Erythroblast (primary cell): ENCODE data around the gene SEC14L3.

ENCODE experiments used
- GATA1 ChIP-seq: IDR thresholded peaks from 2 replicates; pipeline ENCODE4 v1.6.1; 2011; ENCODE audit warnings: low read depth, mild to moderate bottlenecking, control low read depth, low read length, moderate library complexity
- POLR2A ChIP-seq: IDR thresholded peaks from 2 replicates; pipeline ENCODE4 v1.6.1; 2011; ENCODE audit warnings: mild to moderate bottlenecking, low read length

DNA sequence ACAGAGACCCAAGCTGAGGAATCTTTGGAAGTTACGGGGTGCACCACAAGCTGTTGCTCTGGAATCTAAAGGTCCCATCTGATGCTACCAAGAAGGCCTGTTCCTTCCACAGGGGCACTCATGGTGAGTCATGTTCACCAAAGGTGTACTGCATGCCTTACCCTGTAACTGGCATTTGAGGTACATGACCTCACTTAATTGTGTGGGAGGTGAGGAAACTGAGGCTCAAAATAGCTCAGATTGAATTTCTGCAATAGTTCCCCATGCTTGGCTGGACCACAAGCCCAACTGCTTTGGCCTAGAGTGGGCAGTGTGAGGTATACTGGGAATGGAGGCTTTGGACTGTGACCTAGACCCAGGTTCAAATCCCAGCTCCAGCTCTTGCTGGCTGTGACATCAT is 38.0 kb downstream of the SEC14L3 start:
- TF ChIP-seq POLR2A = no peak
- no peak for TF ChIP-seq GATA1
